GM18873 (cell line): Measurements from ENCODE around the gene FAM47A.

Experiments
- ATAC-seq: cut with Tn5 transposase; IDR thresholded peaks from one replicate; pipeline ENCODE4 v1.9.1; 2021; ENCODE audit warnings: mild to moderate bottlenecking, moderate library complexity, moderate number of reproducible peaks; ENCODE audit not compliant: unreplicated experiment, low FRiP score

Gene FAM47A

GRCh38 chrX:34132028-34132427 lies at the start of gene FAM47A:
Gene FAM47A, minus strand, starts transcription at chrX:34132314. Its CDS starts 36 bp downstream, at chrX:34132278.
- ATAC-seq, result no peak

GRCh38 chrX:34147345-34147744 lies 15.2 kb upstream of the FAM47A start:
- ATAC-seq, result no peak

- ATAC-seq, result no peak
Measured at GRCh38 chrX:34146906-34147305, 14.8 kb upstream of the FAM47A start.

GRCh38 chrX:34144246-34144645 lies 12.1 kb upstream of the FAM47A start:
- no peak for ATAC-seq

- no peak for ATAC-seq
Measured at GRCh38 chrX:34140816-34141215, 8.7 kb upstream of the FAM47A start.

GRCh38 chrX:34130980-34131744 lies 952 bp downstream of the FAM47A start:
- no peak for ATAC-seq

GRCh38 chrX:34130501-34130900 lies 1.6 kb downstream of the FAM47A start:
- ATAC-seq, result no peak

GRCh38 chrX:34126011-34126410 lies 6.1 kb downstream of the FAM47A start:
- ATAC-seq, result no peak

- ATAC-seq, result no peak
Measured at GRCh38 chrX:34119122-34119521, 13.0 kb downstream of the FAM47A start.

- no peak for ATAC-seq
Measured at GRCh38 chrX:34112459-34112858, 19.7 kb downstream of the FAM47A start.
